ENCODE measurements around the gene TMED10. TPM values are rescaled to one million over a fixed set of nuclear protein-coding genes. Genes with fewer than 3 reads are reported as not detected.

The TMED10 gene
- total and polyA plus RNA-seq, 2 donors (not counting 3 experiments of a cell fraction or from before 2014, with no cell fraction given), result 338 to 342 TPM

DNA sequence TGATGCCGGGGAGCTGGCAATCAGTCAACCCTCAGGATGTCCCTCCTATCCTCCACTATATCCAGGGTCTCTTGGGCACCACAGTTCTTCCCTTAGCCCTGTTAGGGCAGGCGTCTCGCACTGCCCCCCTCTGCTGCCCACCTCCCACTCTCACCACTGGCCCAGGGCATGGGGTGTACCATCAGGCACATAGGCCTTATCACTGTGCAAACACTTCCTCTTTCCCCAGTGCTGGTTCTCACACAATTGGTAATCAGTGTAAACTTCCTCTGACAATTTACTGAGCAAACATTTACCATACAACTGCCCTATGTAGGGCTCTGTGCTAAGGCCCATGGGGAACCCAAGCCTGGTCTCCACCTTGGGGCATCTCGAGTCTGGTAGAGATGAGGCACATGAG is 20.1 kb upstream of the TMED10 start:
- no peak for TF ChIP-seq POLR2AphosphoS5 (IDR thresholded peaks at IDR 0.05; ENCODE audit: insufficient read depth, low read depth, low read length)
- TF ChIP-seq GATA2 (IDR thresholded peaks at IDR 0.05; ENCODE audit: insufficient read depth, insufficient read length, low read depth, low read length), result peak; percentile 46
- no peak for TF ChIP-seq EZH2 (IDR thresholded peaks at IDR 0.05; ENCODE audit: borderline replicate concordance, low read depth, low read length, severe bottlenecking)
- no peaks in the 10 kb centered on the region for H3K36me3 ChIP-seq (ENCODE audit: control insufficient read depth in 2 of 2, extremely low read depth in 1 of 2, insufficient read depth in 2 of 2, low read length in 2 of 2)
- peak; percentile 75 for FAIRE-seq
- no peaks in the 10 kb centered on the region for H3K27me3 ChIP-seq (ENCODE audit: control insufficient read depth in 2 of 2, insufficient read depth in 2 of 2, low read length in 2 of 2)
- no peak overlapping the region for H3K4me2 ChIP-seq (ENCODE audit: insufficient read depth, low read length)
- dilution Hi-C loops (cut with MboI; ENCODE audit: extremely low pct_ligation_motif_present, low sequenced_read_pairs) (no loop called here), intact Hi-C loops (cut with micrococcal nuclease) (no loop called here)
- CTCF ChIA-PET, result interaction anchor here (0.9 to 2.1 kb wide), 3 partner anchors 10 to 62 kb away, joined by 3 to 5 read pairs (median 3); no protein-coding TSS in a partner anchor
- H3K9me1 ChIP-seq (replicated peaks; ENCODE audit: control insufficient read depth, extremely low read depth, insufficient read depth, low read length), result no peaks in the 10 kb centered on the region
- no TSS peak for BruUV-seq (replicated peaks)
- no peak overlapping the region for H3K4me3 ChIP-seq (replicated peaks in 1 of 3; ENCODE audit: insufficient read depth in 1 of 3, low read depth in 1 of 3, low read length in 3 of 3)
- no peak overlapping the region for H3K9ac ChIP-seq (replicated peaks; ENCODE audit: extremely low read depth, insufficient read depth, low read length)
- no peaks in the 10 kb centered on the region for H4K20me1 ChIP-seq (replicated peaks; ENCODE audit: control insufficient read depth, extremely low read depth, insufficient read depth, low read length)
- H3K9me3 ChIP-seq (replicated peaks; ENCODE audit: control insufficient read depth, insufficient read depth, low read length), result no peaks in the 10 kb centered on the region
- no peaks in the 10 kb centered on the region for H3K79me2 ChIP-seq (ENCODE audit: control insufficient read depth, insufficient read depth, low read length)
- no peak overlapping the region for H3K27ac ChIP-seq (ENCODE audit: insufficient read depth, low read depth, low read length)
- peaks cover 10% of the 10 kb centered on the region for H3K4me1 ChIP-seq (ENCODE audit: control insufficient read depth, extremely low read depth, insufficient read depth, low read length)
- H2AFZ ChIP-seq (ENCODE audit: low read depth, low read length), result peak overlapping the region; percentile 98
- POLR2A ChIA-PET, result no interaction called here
- DNase-seq (ENCODE audit: low read depth, low spot score), result peak; percentile 65

DNA sequence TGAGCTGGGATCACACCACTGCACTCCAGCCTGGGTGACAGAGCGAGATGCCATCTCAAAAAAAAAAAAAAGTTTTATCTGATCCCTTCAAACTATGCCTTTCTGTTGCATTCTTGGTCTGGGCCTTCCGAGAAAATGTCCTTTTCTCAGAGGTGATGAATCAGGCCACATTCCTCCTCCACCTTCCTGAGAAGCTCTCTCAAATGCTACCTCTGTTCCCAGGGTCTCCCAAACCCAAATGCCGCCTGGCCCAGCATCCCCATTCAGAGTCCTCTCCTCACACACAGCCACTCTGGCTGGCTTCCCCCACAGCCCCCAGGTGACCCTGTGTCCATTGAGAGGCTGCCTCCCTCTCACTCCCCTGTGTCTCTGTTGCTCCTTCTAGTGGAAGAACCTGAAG is 19.7 kb upstream of the TMED10 start:
- intact Hi-C loops (cut with micrococcal nuclease) (no loop called here), dilution Hi-C loops (cut with MboI; ENCODE audit: extremely low pct_ligation_motif_present, low sequenced_read_pairs) (no loop called here)
- H3K4me3 ChIP-seq (replicated peaks in 1 of 3; ENCODE audit: insufficient read depth in 1 of 3, low read depth in 1 of 3, low read length in 3 of 3), result no peak overlapping the region
- no peaks in the 10 kb centered on the region for H4K20me1 ChIP-seq (replicated peaks; ENCODE audit: control insufficient read depth, extremely low read depth, insufficient read depth, low read length)
- no peak overlapping the region for H3K27ac ChIP-seq (ENCODE audit: insufficient read depth, low read depth, low read length)
- no TSS peak for BruUV-seq (replicated peaks)
- FAIRE-seq, result no peak
- H3K79me2 ChIP-seq (ENCODE audit: control insufficient read depth, insufficient read depth, low read length), result no peaks in the 10 kb centered on the region
- H3K4me1 ChIP-seq (ENCODE audit: control insufficient read depth, extremely low read depth, insufficient read depth, low read length), result peaks cover 10% of the 10 kb centered on the region
- no peak overlapping the region for H3K9ac ChIP-seq (replicated peaks; ENCODE audit: extremely low read depth, insufficient read depth, low read length)
- POLR2A ChIA-PET, result no interaction called here
- H3K27me3 ChIP-seq (ENCODE audit: control insufficient read depth in 2 of 2, insufficient read depth in 2 of 2, low read length in 2 of 2), result no peaks in the 10 kb centered on the region
- H3K9me1 ChIP-seq (replicated peaks; ENCODE audit: control insufficient read depth, extremely low read depth, insufficient read depth, low read length), result no peaks in the 10 kb centered on the region
- H3K9me3 ChIP-seq (replicated peaks; ENCODE audit: control insufficient read depth, insufficient read depth, low read length), result no peaks in the 10 kb centered on the region
- DNase-seq (ENCODE audit: low read depth, low spot score), result no peak
- H3K4me2 ChIP-seq (ENCODE audit: insufficient read depth, low read length), result no peak overlapping the region
- H3K36me3 ChIP-seq (ENCODE audit: control insufficient read depth in 2 of 2, extremely low read depth in 1 of 2, insufficient read depth in 2 of 2, low read length in 2 of 2), result no peaks in the 10 kb centered on the region
- CTCF ChIA-PET, result interaction anchor here (0.9 to 2.1 kb wide), 3 partner anchors 10 to 63 kb away, joined by 3 to 5 read pairs (median 3); no protein-coding TSS in a partner anchor
- H2AFZ ChIP-seq (ENCODE audit: low read depth, low read length), result peak overlapping the region; percentile 98
- TF ChIP-seq, protein P1, sequence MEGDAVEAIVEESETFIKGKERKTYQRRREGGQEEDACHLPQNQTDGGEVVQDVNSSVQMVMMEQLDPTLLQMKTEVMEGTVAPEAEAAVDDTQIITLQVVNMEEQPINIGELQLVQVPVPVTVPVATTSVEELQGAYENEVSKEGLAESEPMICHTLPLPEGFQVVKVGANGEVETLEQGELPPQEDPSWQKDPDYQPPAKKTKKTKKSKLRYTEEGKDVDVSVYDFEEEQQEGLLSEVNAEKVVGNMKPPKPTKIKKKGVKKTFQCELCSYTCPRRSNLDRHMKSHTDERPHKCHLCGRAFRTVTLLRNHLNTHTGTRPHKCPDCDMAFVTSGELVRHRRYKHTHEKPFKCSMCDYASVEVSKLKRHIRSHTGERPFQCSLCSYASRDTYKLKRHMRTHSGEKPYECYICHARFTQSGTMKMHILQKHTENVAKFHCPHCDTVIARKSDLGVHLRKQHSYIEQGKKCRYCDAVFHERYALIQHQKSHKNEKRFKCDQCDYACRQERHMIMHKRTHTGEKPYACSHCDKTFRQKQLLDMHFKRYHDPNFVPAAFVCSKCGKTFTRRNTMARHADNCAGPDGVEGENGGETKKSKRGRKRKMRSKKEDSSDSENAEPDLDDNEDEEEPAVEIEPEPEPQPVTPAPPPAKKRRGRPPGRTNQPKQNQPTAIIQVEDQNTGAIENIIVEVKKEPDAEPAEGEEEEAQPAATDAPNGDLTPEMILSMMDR (IDR thresholded peaks at IDR 0.05; ENCODE audit: extremely low read depth in 1 of 2, insufficient read depth in 1 of 2, low read depth in 1 of 2, low read length in 2 of 2), result no peak
- TF ChIP-seq, protein P2, sequence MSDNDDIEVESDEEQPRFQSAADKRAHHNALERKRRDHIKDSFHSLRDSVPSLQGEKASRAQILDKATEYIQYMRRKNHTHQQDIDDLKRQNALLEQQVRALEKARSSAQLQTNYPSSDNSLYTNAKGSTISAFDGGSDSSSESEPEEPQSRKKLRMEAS (IDR thresholded peaks at IDR 0.05; ENCODE audit: insufficient read depth, insufficient read length), result no peak
- no peak for TF ChIP-seq JUN (IDR thresholded peaks at IDR 0.05; ENCODE audit: borderline replicate concordance, insufficient read depth, insufficient read length, low read depth)
- TF ChIP-seq FOS (IDR thresholded peaks at IDR 0.05; ENCODE audit: borderline replicate concordance, insufficient read depth, low read length), result no peak
- no peak for TF ChIP-seq GATA2 (IDR thresholded peaks at IDR 0.05; ENCODE audit: insufficient read depth, insufficient read length, low read depth, low read length)
- TF ChIP-seq POLR2A (IDR thresholded peaks at IDR 0.05; ENCODE audit: low read depth, low read length), result no peak
